B cell (primary cell): ENCODE results near the gene NDC1. TPM values are rescaled to one million over a fixed set of nuclear protein-coding genes. Genes with fewer than 3 reads are reported as not detected.

Source experiments
- ATAC-seq: fragments of 200-7000 bp; cut with Tn5 transposase; one replicate; pipeline ENCODE4 v1.10.0; 2021; ENCODE audit warnings: low read depth, mild to moderate bottlenecking, moderate number of reproducible peaks, moderate library complexity
- CTCF ChIA-PET: fragments of 350-600 bp; sonication (Branson Sonifier 250); formaldehyde crosslinking; loops from one replicate; lab custom pipeline; 2021; ENCODE audit warnings: antibody characterized with exemption, inconsistent platforms; lab: Charles Lee
- POLR2A ChIA-PET: fragments of 350-600 bp; sonication (Branson Sonifier 250); formaldehyde crosslinking; loops from one replicate; lab custom pipeline; 2021; ENCODE audit warnings: antibody characterized with exemption; lab: Charles Lee
- DNase-seq: peaks from one replicate; pipeline ENCODE4 v3.0.0; 2013
- H2AFZ ChIP-seq: 2 replicates; pipeline ENCODE4 v1.6.1; 2012; ENCODE audit warnings: mild to moderate bottlenecking, low read depth, low read length; ENCODE audit not compliant: insufficient read depth, poor library complexity, severe bottlenecking
- H3K27ac ChIP-seq, 2 donors: 1 replicate in 1 of 2; 2 replicates in 1 of 2; pipeline ENCODE4 v1.5.1; 2012 to 2013; ENCODE audit warnings: low read length in 2 of 2, mild to moderate bottlenecking in 2 of 2, moderate library complexity in 1 of 2
- H3K27me3 ChIP-seq, 4 experiments: fragments of 200-600 bp in 1 of 4; sonication (generic) in 1 of 4; replicated peaks in 1 of 4; 1 replicate in 2 of 4; 2 replicates in 2 of 4; pipeline versions ENCODE4 v1.6.1 to v1.7.0; 2013 to 2016; ENCODE audit warnings: low read length in 3 of 4, mild to moderate bottlenecking in 2 of 4, mixed read lengths in 1 of 4, moderate library complexity in 1 of 4; ENCODE audit not compliant: insufficient read depth in 4 of 4, control insufficient read depth in 3 of 4; ENCODE audit errors: control extremely low read depth in 1 of 4
- H3K36me3 ChIP-seq, 2 experiments: replicated peaks in 1 of 2; 1 replicate in 1 of 2; 2 replicates in 1 of 2; pipeline versions ENCODE4 v1.6.1 to v1.7.1; 2013; ENCODE audit warnings: low read length in 1 of 2; ENCODE audit not compliant: insufficient read depth in 2 of 2, control insufficient read depth in 1 of 2; ENCODE audit errors: control extremely low read depth in 1 of 2, extremely low read depth in 1 of 2
- H3K4me1 ChIP-seq, 2 donors: fragments of 200-600 bp in 1 of 2; sonication (generic) in 1 of 2; 1 replicate in 1 of 2; 2 replicates in 1 of 2; pipeline versions ENCODE4 v1.5.1 to v1.6.1; 2013 to 2017; ENCODE audit warnings: low read length in 2 of 2; ENCODE audit not compliant: control insufficient read depth in 2 of 2, insufficient read depth in 2 of 2
- H3K4me2 ChIP-seq: replicated peaks from 2 replicates; pipeline ENCODE3; 2012; ENCODE audit warnings: mild to moderate bottlenecking, low read depth, low read length; ENCODE audit not compliant: poor library complexity, severe bottlenecking
- H3K4me3 ChIP-seq, 5 experiments: fragments of 200-600 bp in 1 of 5; sonication (generic) in 1 of 5; 1 replicate in 3 of 5; 2 replicates in 2 of 5; pipeline versions ENCODE4 v1.5.1 to v1.7.0; 2011 to 2016; ENCODE audit warnings: low read length in 4 of 5, mild to moderate bottlenecking in 4 of 5, low read depth in 2 of 5, control low read depth in 1 of 5, moderate library complexity in 1 of 5; ENCODE audit not compliant: insufficient read depth in 1 of 5; ENCODE audit errors: control extremely low read depth in 1 of 5, extremely low read depth in 1 of 5
- H3K79me2 ChIP-seq: fragments of 200-600 bp; sonication (generic); one replicate; pipeline ENCODE4 v1.6.0; 2016; ENCODE audit warnings: low read length; ENCODE audit not compliant: control insufficient read depth, insufficient read depth
- H3K9ac ChIP-seq: fragments of 200-600 bp; sonication (generic); 2 replicates; pipeline ENCODE4 v1.6.1; 2017; ENCODE audit warnings: mild to moderate bottlenecking, low read length, moderate library complexity
- H3K9me3 ChIP-seq, 3 donors: one replicate each; pipeline versions ENCODE4 v1.6.1 to v1.7.1; 2013; ENCODE audit warnings: low read length in 2 of 3; ENCODE audit not compliant: control insufficient read depth in 2 of 3, insufficient read depth in 1 of 3; ENCODE audit errors: control extremely low read depth in 1 of 3
- H4K20me1 ChIP-seq: 2 replicates; pipeline ENCODE4 v1.6.0; 2012; ENCODE audit warnings: mild to moderate bottlenecking, low read length; ENCODE audit not compliant: insufficient read depth, control insufficient read depth, poor library complexity, severe bottlenecking
- H3K27ac Mint-ChIP-seq: one replicate; pipeline ENCODE4 v1.8.0; 2021; ENCODE audit warnings: mixed read lengths
- H3K27me3 Mint-ChIP-seq: one replicate; pipeline ENCODE4 v1.8.0; 2021; ENCODE audit warnings: mixed read lengths
- H3K4me1 Mint-ChIP-seq: one replicate; pipeline ENCODE4 v1.8.0; 2021; ENCODE audit warnings: mixed read lengths
- H3K4me3 Mint-ChIP-seq: one replicate; pipeline ENCODE4 v1.8.0; 2021; ENCODE audit warnings: mixed read lengths
- H3K9me3 Mint-ChIP-seq: one replicate; pipeline ENCODE4 v1.8.0; 2022; ENCODE audit warnings: mixed read lengths; ENCODE audit not compliant: insufficient read depth
- EZH2 ChIP-seq: IDR thresholded peaks from 2 replicates; pipeline ENCODE4 v1.6.1; 2012; ENCODE audit warnings: borderline replicate concordance, low read depth, mild to moderate bottlenecking, moderate library complexity, low read length; ENCODE audit not compliant: insufficient read depth, poor library complexity, severe bottlenecking
- WGBS: methylation state at CpG from one replicate; pipeline ENCODE4 v1.1.5; 2013; ENCODE audit warnings: missing lambda C conversion rate; ENCODE audit not compliant: insufficient coverage; 5-methylcytosine and 5-hydroxymethylcytosine counted together
- intact Hi-C: fragments of 100-400 bp; cut with micrococcal nuclease; formaldehyde crosslinking; loops from one replicate; pipeline ENCODE4 v1.10.0; 2022
- polyA plus RNA-seq: library from polyadenylated mRNA; depleted of rRNA; stranded (reverse); fragments of >200 nt; gene quantifications from 2 replicates; pipeline ENCODE4 v1.2.3, GENCODE V29; 2012
- total RNA-seq, 2 donors: library from RNA; stranded (reverse); fragments of 120-200 nt in 1 of 2; gene quantifications; 1 replicate in 1 of 2; 2 replicates in 1 of 2; pipeline versions ENCODE4 v1.2.3 to v1.2.4, GENCODE V29; 2013 to 2022
- TF ChIP-seq, protein P1 (sequence below): fragments of 200-600 bp; IDR thresholded peaks from one replicate; pipeline ENCODE4 v1.8.0; 2022; ENCODE audit warnings: antibody characterized with exemption, mild to moderate bottlenecking

NDC1 gene
- total and polyA plus RNA-seq, 2 donors (not counting 1 experiment from before 2014, with no cell fraction given) = 5.0 to 12.0 TPM

DNA sequence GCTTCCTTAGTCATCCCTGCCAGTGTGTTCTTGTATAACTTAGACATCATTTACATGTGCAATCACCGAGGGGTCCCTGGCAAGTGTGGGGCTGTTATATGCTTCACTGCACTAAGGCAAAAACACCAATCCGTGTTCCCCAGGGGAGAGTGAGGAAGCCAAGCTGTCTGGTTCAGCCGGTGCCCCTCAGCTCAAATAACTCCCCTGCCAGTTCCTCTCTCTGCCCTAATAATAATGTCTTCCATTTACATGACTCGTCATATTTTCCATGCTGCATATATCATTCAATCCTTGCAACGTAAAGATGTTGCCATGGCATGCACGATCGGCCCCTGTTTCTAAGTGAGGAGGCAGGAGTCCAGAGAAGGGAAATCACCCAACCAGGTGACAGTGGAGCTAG lies 24.4 kb upstream of the NDC1 start:
- WGBS = 6% methylated on average over 5 of the region's 7 CpGs
- no peak overlapping the region for H3K9ac ChIP-seq
- no peaks in the 10 kb centered on the region for H3K27me3 ChIP-seq
- TF ChIP-seq, protein P1, sequence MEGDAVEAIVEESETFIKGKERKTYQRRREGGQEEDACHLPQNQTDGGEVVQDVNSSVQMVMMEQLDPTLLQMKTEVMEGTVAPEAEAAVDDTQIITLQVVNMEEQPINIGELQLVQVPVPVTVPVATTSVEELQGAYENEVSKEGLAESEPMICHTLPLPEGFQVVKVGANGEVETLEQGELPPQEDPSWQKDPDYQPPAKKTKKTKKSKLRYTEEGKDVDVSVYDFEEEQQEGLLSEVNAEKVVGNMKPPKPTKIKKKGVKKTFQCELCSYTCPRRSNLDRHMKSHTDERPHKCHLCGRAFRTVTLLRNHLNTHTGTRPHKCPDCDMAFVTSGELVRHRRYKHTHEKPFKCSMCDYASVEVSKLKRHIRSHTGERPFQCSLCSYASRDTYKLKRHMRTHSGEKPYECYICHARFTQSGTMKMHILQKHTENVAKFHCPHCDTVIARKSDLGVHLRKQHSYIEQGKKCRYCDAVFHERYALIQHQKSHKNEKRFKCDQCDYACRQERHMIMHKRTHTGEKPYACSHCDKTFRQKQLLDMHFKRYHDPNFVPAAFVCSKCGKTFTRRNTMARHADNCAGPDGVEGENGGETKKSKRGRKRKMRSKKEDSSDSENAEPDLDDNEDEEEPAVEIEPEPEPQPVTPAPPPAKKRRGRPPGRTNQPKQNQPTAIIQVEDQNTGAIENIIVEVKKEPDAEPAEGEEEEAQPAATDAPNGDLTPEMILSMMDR = no peak
- no peak for TF ChIP-seq EZH2
- peaks cover 5 to 37% of the 10 kb centered on the region in 2 experiments for H3K36me3 ChIP-seq
- ChIA-PET CTCF (interaction anchor here (1.2 to 7.7 kb wide), 8 partner anchors 15 to 101 kb away, joined by 3 to 180 read pairs (median 24); partner anchors contain the start of genes IFT25 and LRRC42), POLR2A (interaction anchor here (0.6 kb wide), 1 partner anchor 83 kb away, joined by 3 read pairs; the partner anchor contains the start of gene IFT25)
- H3K9me3 ChIP-seq = no peaks in the 10 kb centered on the region
- intact Hi-C loops = no loop called here
- H2AFZ ChIP-seq = no peak overlapping the region
- Mint-ChIP-seq H3K27ac (peak overlapping the region; percentile 47), H3K4me1 (peaks cover 23% of the 10 kb centered on the region), H3K9me3 (no peaks in the 10 kb centered on the region), H3K4me3 (no peak overlapping the region), H3K27me3 (no peaks in the 10 kb centered on the region)
- no peaks in the 10 kb centered on the region for H3K79me2 ChIP-seq
- H4K20me1 ChIP-seq = no peaks in the 10 kb centered on the region
- H3K27ac ChIP-seq = no peak overlapping the region
- ATAC-seq = peak; percentile 78
- peak overlapping the region; percentile 14 for H3K4me2 ChIP-seq
- H3K4me1 ChIP-seq = peaks cover 10 to 15% of the 10 kb centered on the region in 2 donors
- no peak for DNase-seq
- H3K4me3 ChIP-seq = no peak overlapping the region

DNA sequence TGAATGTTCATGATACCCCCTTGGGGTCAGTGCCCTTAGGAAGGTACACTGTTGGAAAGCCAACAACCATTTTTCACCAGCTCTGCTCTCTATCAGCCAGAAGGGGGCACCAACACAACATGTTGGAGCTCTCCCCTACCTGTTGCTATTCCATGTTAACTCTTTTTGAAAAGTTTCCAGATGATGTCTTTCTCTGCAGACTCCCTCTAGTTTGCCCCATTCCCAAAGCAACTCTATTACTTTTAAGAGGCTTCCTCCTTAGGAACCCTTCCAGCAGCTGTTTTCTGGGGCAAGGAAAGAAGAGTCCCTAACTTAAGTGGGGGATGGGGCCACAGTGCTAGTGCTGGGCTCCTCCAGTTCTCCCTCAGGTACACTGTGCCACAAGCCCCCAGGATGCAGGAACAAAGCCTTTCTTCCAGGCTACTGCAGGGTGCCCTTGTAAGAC lies 22.9 kb upstream of the NDC1 start:
- Histone ChIP-seq H3K27me3 (no peaks in the 10 kb centered on the region), H3K27ac (no peak overlapping the region), H3K36me3 (peaks cover 0 to 43% of the 10 kb centered on the region in 2 experiments), H3K9me3 (no peaks in the 10 kb centered on the region), H3K4me3 (no peak overlapping the region), H3K4me2 (no peak overlapping the region), H2AFZ (no peak overlapping the region), H3K4me1 (peaks cover 10 to 15% of the 10 kb centered on the region in 2 donors), H3K79me2 (no peaks in the 10 kb centered on the region), H4K20me1 (no peaks in the 10 kb centered on the region), H3K9ac (no peak overlapping the region)
- ATAC-seq (peak; percentile 62), DNase-seq (peak; percentile 70)
- TF ChIP-seq, protein P1 = peak; percentile 90
- TF ChIP-seq EZH2 = no peak
- POLR2A ChIA-PET = interaction anchor here (0.6 to 0.7 kb wide), 2 partner anchors 24 to 85 kb away, joined by 3 to 4 read pairs; partner anchors contain the start of genes IFT25 and LRRC42
- H3K27me3 Mint-ChIP-seq = no peaks in the 10 kb centered on the region
- CTCF ChIA-PET = interaction anchor here (0.6 to 7.7 kb wide), 39 partner anchors 9 to 950 kb away, joined by 3 to 180 read pairs (median 4); partner anchors contain the start of genes DIO1, IFT25, LRRC42 and SSBP3
- H3K4me1 Mint-ChIP-seq = peaks cover 23% of the 10 kb centered on the region
- no peak overlapping the region for H3K4me3 Mint-ChIP-seq
- no peak overlapping the region for H3K27ac Mint-ChIP-seq
- H3K9me3 Mint-ChIP-seq = no peaks in the 10 kb centered on the region
- intact Hi-C loops = loop anchor here (1.0 kb wide), 4 partner anchors 88 to 949 kb away; no protein-coding TSS in a partner anchor
